H9 (cell line): ENCODE results near the gene RPS27. TPM values are rescaled to one million over a fixed set of nuclear protein-coding genes. Genes with fewer than 3 reads are reported as not detected.

Experiments
- DNase-seq: peaks from one replicate; pipeline ENCODE4 v3.0.0-alpha.2; 2017
- H2AFZ ChIP-seq: one replicate; pipeline ENCODE4 v1.6.1; 2013; ENCODE audit warnings: mild to moderate bottlenecking, low read length, control low read depth, moderate library complexity
- H2AK5ac ChIP-seq: 2 replicates; pipeline ENCODE4 v1.6.1; 2013; ENCODE audit warnings: low read length, control low read depth, mixed read lengths; ENCODE audit not compliant: insufficient read length
- H2BK120ac ChIP-seq: one replicate; pipeline ENCODE4 v1.6.1; 2013; ENCODE audit warnings: low read depth, mild to moderate bottlenecking, low read length, control low read depth, inconsistent platforms; ENCODE audit not compliant: poor library complexity, severe bottlenecking
- H2BK12ac ChIP-seq: 2 replicates; pipeline ENCODE4 v1.6.1; 2013; ENCODE audit warnings: low read length, control low read depth, mixed read lengths, low read depth; ENCODE audit not compliant: insufficient read length
- H2BK15ac ChIP-seq: 2 replicates; pipeline ENCODE4 v1.6.1; 2013; ENCODE audit warnings: low read depth, low read length, control low read depth
- H2BK20ac ChIP-seq: one replicate; pipeline ENCODE4 v1.6.1; 2013; ENCODE audit warnings: low read depth, mild to moderate bottlenecking, low read length, control low read depth, inconsistent platforms; ENCODE audit not compliant: poor library complexity, severe bottlenecking
- H2BK5ac ChIP-seq: 2 replicates; pipeline ENCODE4 v1.6.1; 2013; ENCODE audit warnings: low read length, control low read depth, mixed read lengths; ENCODE audit not compliant: insufficient read length
- H3K14ac ChIP-seq: 2 replicates; pipeline ENCODE4 v1.6.1; 2013; ENCODE audit warnings: low read length, control low read depth; ENCODE audit not compliant: insufficient read depth
- H3K18ac ChIP-seq: 2 replicates; pipeline ENCODE4 v1.6.1; 2013; ENCODE audit warnings: low read depth, mild to moderate bottlenecking, mixed read lengths, low read length, control low read depth; ENCODE audit not compliant: insufficient read length
- H3K23ac ChIP-seq: 2 replicates; pipeline ENCODE4 v1.6.1; 2013; ENCODE audit warnings: low read length, control low read depth, mixed read lengths, low read depth; ENCODE audit not compliant: insufficient read length
- H3K23me2 ChIP-seq: 2 replicates; pipeline ENCODE4 v1.6.1; 2013; ENCODE audit warnings: low read depth, mild to moderate bottlenecking, mixed read lengths, low read length, control low read depth; ENCODE audit not compliant: insufficient read length, poor library complexity, severe bottlenecking
- H3K27ac ChIP-seq: 2 replicates; pipeline ENCODE4 v1.5.1; 2013; ENCODE audit warnings: low read length, control low read depth, mixed read lengths, low read depth; ENCODE audit not compliant: insufficient read length
- H3K27me3 ChIP-seq: 2 replicates; pipeline ENCODE4 v1.6.1; 2013; ENCODE audit warnings: low read length, control low read depth, inconsistent platforms; ENCODE audit not compliant: insufficient read depth
- H3K4ac ChIP-seq: 2 replicates; pipeline ENCODE4 v1.6.1; 2013; ENCODE audit warnings: low read depth, mild to moderate bottlenecking, control low read depth, inconsistent platforms, low read length, moderate library complexity
- H3K4me1 ChIP-seq: 2 replicates; pipeline ENCODE4 v1.6.1; 2013; ENCODE audit warnings: low read length, control low read depth, inconsistent platforms; ENCODE audit not compliant: insufficient read depth
- H3K4me2 ChIP-seq: 2 replicates; pipeline ENCODE4 v1.6.1; 2013; ENCODE audit warnings: low read length, control low read depth, mixed read lengths; ENCODE audit not compliant: insufficient read length, insufficient read depth
- H3K56ac ChIP-seq: 2 replicates; pipeline ENCODE4 v1.6.1; 2013; ENCODE audit warnings: low read depth, mild to moderate bottlenecking, mixed read lengths, low read length, control low read depth; ENCODE audit not compliant: insufficient read length
- H3K79me1 ChIP-seq: 2 replicates; pipeline ENCODE4 v1.6.1; 2013; ENCODE audit warnings: low read depth, mild to moderate bottlenecking, moderate library complexity, low read length, control low read depth, inconsistent platforms; ENCODE audit not compliant: insufficient read depth, poor library complexity, severe bottlenecking
- H3K79me2 ChIP-seq: 2 replicates; pipeline ENCODE4 v1.6.1; 2013; ENCODE audit warnings: low read length, control low read depth, inconsistent platforms; ENCODE audit not compliant: insufficient read depth
- H3K9ac ChIP-seq: 2 replicates; pipeline ENCODE4 v1.6.1; 2013; ENCODE audit warnings: low read length, control low read depth, mixed read lengths; ENCODE audit not compliant: insufficient read length; ENCODE audit errors: extremely low read depth
- H3K9me3 ChIP-seq: one replicate; pipeline ENCODE4 v1.6.1; 2013; ENCODE audit warnings: low read depth, low read length, inconsistent platforms; ENCODE audit not compliant: control insufficient read depth
- H3T11ph ChIP-seq: one replicate; pipeline ENCODE4 v1.6.1; 2013; ENCODE audit warnings: mild to moderate bottlenecking, low read length, control low read depth, inconsistent platforms
- H4K20me1 ChIP-seq: one replicate; pipeline ENCODE4 v1.6.1; 2013; ENCODE audit not compliant: control insufficient read depth, insufficient read length, insufficient read depth
- H4K5ac ChIP-seq: 2 replicates; pipeline ENCODE4 v1.6.1; 2013; ENCODE audit warnings: low read depth, mild to moderate bottlenecking, mixed read lengths, low read length, control low read depth; ENCODE audit not compliant: insufficient read length
- H4K8ac ChIP-seq: replicated peaks from 2 replicates; pipeline ENCODE4 v1.6.1; 2013; ENCODE audit warnings: low read length, control low read depth, mixed read lengths, low read depth; ENCODE audit not compliant: insufficient read length
- H4K91ac ChIP-seq: 2 replicates; pipeline ENCODE4 v1.6.1; 2013; ENCODE audit warnings: low read depth, mild to moderate bottlenecking, moderate library complexity, mixed read lengths, low read length, control low read depth; ENCODE audit not compliant: insufficient read length
- H3K27ac Mint-ChIP-seq, 3 experiments: 2 replicates in 2 of 3; 3 replicates in 1 of 3; pipeline ENCODE4 v1.8.0; 2020 to 2021; ENCODE audit warnings: mixed read lengths in 3 of 3, mild to moderate bottlenecking in 1 of 3, moderate library complexity in 1 of 3
- H3K27me3 Mint-ChIP-seq: 2 replicates; pipeline ENCODE4 v1.8.0; 2021; ENCODE audit warnings: low read depth, mild to moderate bottlenecking, moderate library complexity, mixed read lengths
- H3K36me3 Mint-ChIP-seq, 3 experiments: 2 replicates in 2 of 3; 3 replicates in 1 of 3; pipeline ENCODE4 v1.8.0; 2020 to 2021; ENCODE audit warnings: low read depth in 3 of 3, mixed read lengths in 3 of 3; ENCODE audit not compliant: insufficient read depth in 1 of 3
- H3K4me1 Mint-ChIP-seq, 2 experiments: 2 replicates each; pipeline ENCODE4 v1.8.0; 2020; ENCODE audit warnings: mixed read lengths in 2 of 2
- H3K4me3 Mint-ChIP-seq, 2 experiments: 2 replicates in 1 of 2; 3 replicates in 1 of 2; pipeline ENCODE4 v1.8.0; 2020 to 2021; ENCODE audit warnings: mild to moderate bottlenecking in 2 of 2, mixed read lengths in 2 of 2, moderate library complexity in 1 of 2
- H3K9me3 Mint-ChIP-seq, 2 experiments: 2 replicates in 1 of 2; 3 replicates in 1 of 2; pipeline ENCODE4 v1.8.0; 2020; ENCODE audit warnings: mild to moderate bottlenecking in 2 of 2, mixed read lengths in 2 of 2, moderate library complexity in 1 of 2
- CTCF ChIP-seq: fragments of 200-600 bp; sonication (generic); conservative IDR thresholded peaks from 3 replicates; pipeline ENCODE4 v1.8.0; 2021; ENCODE audit warnings: antibody characterized with exemption, mild to moderate bottlenecking
- WGBS: extraction: QIAGEN DNeasy Blood & Tissue Kit; methylation state at CpG from one replicate; pipeline ENCODE4 v1.1.7; 2013; ENCODE audit warnings: missing lambda C conversion rate, low lambda C conversion rate, mixed read lengths; ENCODE audit not compliant: insufficient read length; ENCODE audit errors: extremely low coverage; 5-methylcytosine and 5-hydroxymethylcytosine counted together
- total RNA-seq: library from RNA; stranded (reverse); gene quantifications from 2 replicates; pipeline ENCODE4 v1.2.1, GENCODE V29; 2021

The RPS27 gene
- total RNA-seq, 1 experiment from 2014 or later, result 2,321 TPM

- no peak for TF ChIP-seq CTCF
- Mint-ChIP-seq H3K27me3 (no peaks in the 10 kb centered on the region), H3K36me3 (peaks cover 14 to 55% (median 38%) of the 10 kb centered on the region in 3 experiments), H3K4me3 (peak overlapping the region; percentile 82 to 93; a peak in 4 of 5 replicates), H3K27ac (0 out of 7 replicates have a peak overlapping the region, but pooled peaks of 1 of the 3 experiments have one; percentile 9), H3K4me1 (peaks cover 10 to 17% of the 10 kb centered on the region in 2 experiments), H3K9me3 (no peaks in the 10 kb centered on the region)
- H3K27ac ChIP-seq, result no peak overlapping the region
- no peak overlapping the region for H4K91ac ChIP-seq
- no peak overlapping the region for H3T11ph ChIP-seq
- H2AK5ac ChIP-seq, result no peak overlapping the region
- H3K23ac ChIP-seq, result no peak overlapping the region
- DNase-seq, result no peak
- WGBS, result no CpG with 5 or more reads among the region's 3 CpGs
- H3K4me1 ChIP-seq, result no peaks in the 10 kb centered on the region; the same call in 1 of the 2 replicates
- H3K4ac ChIP-seq, result no peak overlapping the region
- peak overlapping the region; percentile 52 for H3K4me2 ChIP-seq
- H3K56ac ChIP-seq, result no peak overlapping the region
- H4K5ac ChIP-seq, result no peak overlapping the region
- H4K20me1 ChIP-seq, result no peaks in the 10 kb centered on the region
- no peak overlapping the region for H2BK15ac ChIP-seq
- H3K79me2 ChIP-seq, result no peaks in the 10 kb centered on the region
- H4K8ac ChIP-seq, result no peak overlapping the region
- H3K9ac ChIP-seq, result no peak overlapping the region
- H2BK5ac ChIP-seq, result no peak overlapping the region
- no peak overlapping the region for H3K14ac ChIP-seq
- no peak overlapping the region for H2BK20ac ChIP-seq
- H3K18ac ChIP-seq, result no peak overlapping the region
- H2BK12ac ChIP-seq, result no peak overlapping the region
- peaks cover 5% of the 10 kb centered on the region for H3K23me2 ChIP-seq
- no peaks in the 10 kb centered on the region for H3K27me3 ChIP-seq
- no peaks in the 10 kb centered on the region for H3K9me3 ChIP-seq
- H2BK120ac ChIP-seq, result no peak overlapping the region
- H2AFZ ChIP-seq, result no peak overlapping the region
- peaks cover 3% of the 10 kb centered on the region for H3K79me1 ChIP-seq
Measured at GRCh38 chr1:153944827-153945117, 45.8 kb upstream of the RPS27 start.
